Measurements from ENCODE around the gene PPP1R36. TPM values are rescaled to one million over a fixed set of nuclear protein-coding genes. Genes with fewer than 3 reads are reported as not detected.
A peak's percentile ranks its signal among the peaks of the same experiment; 100 is the strongest.

PPP1R36 gene
- total RNA-seq, 1 donor from 2014 or later: 1.1 TPM

DNA sequence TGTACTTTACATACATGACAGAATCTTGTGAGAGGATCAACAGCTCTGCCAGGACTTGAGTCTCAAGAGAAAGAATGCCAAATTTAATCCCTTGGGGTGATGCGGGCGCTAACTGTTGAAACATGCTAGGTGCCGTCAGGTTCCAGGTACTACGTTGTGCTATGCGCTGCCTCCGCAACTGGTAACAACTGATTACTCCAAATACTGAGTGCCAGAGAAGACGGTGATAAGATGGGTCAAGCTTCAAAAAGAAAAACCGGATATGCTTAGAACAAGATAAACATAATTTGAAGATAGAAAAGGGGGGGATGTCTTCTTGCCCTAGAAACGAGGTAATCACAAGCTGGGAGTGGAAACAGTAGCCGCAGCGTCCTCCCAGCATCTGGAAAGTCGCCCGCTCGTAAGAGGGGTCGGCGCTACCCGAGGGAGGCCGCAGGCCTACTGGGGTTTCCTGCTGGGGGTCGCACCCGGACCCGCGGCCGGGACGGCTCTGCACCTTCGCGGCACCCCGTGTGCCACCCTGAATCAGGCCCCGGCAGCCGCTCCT is 46.8 kb upstream of the PPP1R36 start:
- Mint-ChIP-seq H3K4me1 (ENCODE audit: low read depth) (peaks cover 55% of the 10 kb centered on the region), H3K4me3 (ENCODE audit: unreplicated experiment) (peak overlapping the region; percentile 84), H3K27ac (ENCODE audit: unreplicated experiment) (peak overlapping the region; percentile 93), H3K9me3 (ENCODE audit: low read depth) (no peaks in the 10 kb centered on the region), H3K27me3 (ENCODE audit: low read depth) (no peaks in the 10 kb centered on the region), H3K36me3 (ENCODE audit: low read depth) (peaks cover 2% of the 10 kb centered on the region)
- DNase-seq (ENCODE audit: low spot score): no peak
- TF ChIP-seq CTCF (IDR thresholded peaks at IDR 0.05): no peak

DNA sequence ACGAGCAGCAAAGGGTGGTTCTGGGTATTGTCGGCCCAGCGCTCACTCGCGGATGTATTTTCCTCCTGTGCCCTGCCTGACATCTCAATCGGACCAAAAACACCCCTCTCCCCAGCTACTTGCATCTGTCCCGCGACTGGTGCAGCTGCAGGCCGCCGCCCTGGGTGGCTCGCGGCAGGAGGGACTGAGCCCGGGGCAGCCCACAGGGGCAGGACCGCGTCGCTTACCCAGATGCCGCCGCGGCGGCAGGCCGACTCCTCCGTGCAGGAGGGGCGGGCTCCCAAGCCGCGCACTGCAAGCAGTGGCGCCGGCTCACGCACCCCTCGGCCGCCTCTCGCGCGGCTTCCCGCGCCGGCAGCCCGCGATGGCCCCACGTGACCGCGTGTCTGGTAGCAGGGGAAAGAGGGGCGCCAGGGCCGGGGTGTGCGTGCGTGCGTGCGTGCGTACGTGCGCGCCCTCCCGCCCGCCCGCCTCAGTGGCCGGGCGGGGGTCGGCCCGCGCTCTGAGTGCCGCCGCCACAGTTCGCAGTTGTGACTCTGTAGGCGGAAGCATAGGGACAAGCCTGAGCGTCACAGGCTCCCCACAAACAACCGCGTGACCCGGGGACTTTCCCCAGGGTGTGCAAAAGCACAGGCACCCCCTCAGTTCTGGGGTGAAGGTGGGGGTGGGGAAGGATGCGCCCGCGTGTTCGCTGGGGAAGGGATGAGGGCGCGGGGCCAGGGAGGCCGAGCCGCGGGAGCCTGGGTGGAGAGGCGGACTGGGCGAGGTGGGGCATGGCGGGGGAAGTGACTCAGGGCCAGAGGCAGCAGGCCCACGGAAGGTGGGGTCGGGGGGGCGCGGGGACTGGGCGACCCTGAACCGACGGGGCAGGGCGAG is 46.1 kb upstream of the PPP1R36 start, which contains the start of gene ZBTB25:
Gene ZBTB25, minus strand, starts transcription at position 405 of the 876 bp plus-strand sequence. CDS start 13,305 bp downstream, outside the sequence.
- TF ChIP-seq CTCF (IDR thresholded peaks at IDR 0.05): no peak
- H3K27ac Mint-ChIP-seq (ENCODE audit: unreplicated experiment): peak within 1 kb of the TSS; percentile 100
- H3K4me3 Mint-ChIP-seq (ENCODE audit: unreplicated experiment): peak within 1 kb of the TSS; percentile 84
- peak; percentile 97 for DNase-seq (ENCODE audit: low spot score)
- H3K36me3 Mint-ChIP-seq (ENCODE audit: low read depth): peaks cover 2% of the 10 kb centered on the region
- no peaks in the 10 kb centered on the region for H3K27me3 Mint-ChIP-seq (ENCODE audit: low read depth)
- H3K4me1 Mint-ChIP-seq (ENCODE audit: low read depth): peaks cover 60% of the 10 kb centered on the region
- H3K9me3 Mint-ChIP-seq (ENCODE audit: low read depth): no peaks in the 10 kb centered on the region

DNA sequence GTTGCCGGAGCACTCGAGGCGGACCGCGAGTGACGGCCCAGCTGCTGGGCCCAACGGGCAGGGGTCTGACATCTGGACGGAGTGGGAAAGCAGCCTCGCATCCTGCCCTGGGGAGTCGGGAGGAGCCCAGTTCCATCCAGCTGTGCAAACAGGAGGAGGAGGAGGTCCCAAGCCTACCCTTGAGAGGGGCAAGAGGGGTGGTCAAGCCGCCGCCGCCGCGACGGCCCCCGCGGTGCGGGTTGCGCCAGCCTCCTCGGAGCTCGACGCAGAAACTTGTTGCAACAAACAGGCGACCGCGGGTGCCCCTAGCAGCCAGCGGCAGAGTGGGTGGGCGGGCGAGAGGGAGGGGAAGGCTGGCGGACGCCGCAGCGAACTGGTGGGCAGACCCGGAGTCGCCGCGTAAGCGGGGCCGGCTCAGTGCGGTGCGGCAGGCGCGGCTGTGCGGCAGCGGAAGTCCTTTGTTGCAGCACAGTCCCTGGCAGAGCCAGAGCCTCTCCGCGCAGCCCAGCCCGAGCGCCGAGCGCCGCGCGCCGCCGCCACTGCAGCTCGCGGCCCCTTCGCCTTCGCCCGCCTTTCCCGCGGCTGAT is 45.4 kb upstream of the PPP1R36 start, which contains the start of gene ZBTB1:
Gene ZBTB1, plus strand, starts transcription at position 461 of the 587 bp plus-strand sequence. CDS start 16,735 bp downstream, outside the sequence.
- no peaks in the 10 kb centered on the region for H3K27me3 Mint-ChIP-seq (ENCODE audit: low read depth)
- H3K4me1 Mint-ChIP-seq (ENCODE audit: low read depth): peaks cover 67% of the 10 kb centered on the region
- peak; percentile 27 for TF ChIP-seq CTCF (IDR thresholded peaks at IDR 0.05)

GRCh38 chr14:64504897-64505794 is 44.6 kb upstream of the PPP1R36 start:
- Mint-ChIP-seq H3K27ac (ENCODE audit: unreplicated experiment) (peak overlapping the region; percentile 100), H3K36me3 (ENCODE audit: low read depth) (peaks cover 2% of the 10 kb centered on the region), H3K9me3 (ENCODE audit: low read depth) (no peaks in the 10 kb centered on the region), H3K27me3 (ENCODE audit: low read depth) (no peaks in the 10 kb centered on the region), H3K4me3 (ENCODE audit: unreplicated experiment) (peak overlapping the region; percentile 84), H3K4me1 (ENCODE audit: low read depth) (peaks cover 69% of the 10 kb centered on the region)
- no peak for DNase-seq (ENCODE audit: low spot score)
- TF ChIP-seq CTCF (IDR thresholded peaks at IDR 0.05): no peak

More for the DNA sequence above, 45.4 kb upstream of the PPP1R36 start, which contains the start of gene ZBTB1:
- no peaks in the 10 kb centered on the region for H3K9me3 Mint-ChIP-seq (ENCODE audit: low read depth)
- DNase-seq (ENCODE audit: low spot score): peak; percentile 97
- H3K27ac Mint-ChIP-seq (ENCODE audit: unreplicated experiment): peak within 1 kb of the TSS; percentile 100
- peaks cover 2% of the 10 kb centered on the region for H3K36me3 Mint-ChIP-seq (ENCODE audit: low read depth)
- peak within 1 kb of the TSS; percentile 84 for H3K4me3 Mint-ChIP-seq (ENCODE audit: unreplicated experiment)
